Left ventricle myocardium superior (tissue), 1 donor: ENCODE results near the gene FHDC1. TPM values are rescaled to one million over a fixed set of nuclear protein-coding genes. Genes with fewer than 3 reads are reported as not detected.

Source experiments
- ATAC-seq: fragments of 200-7000 bp; cut with Tn5 transposase; one replicate; pipeline ENCODE4 v1.9.1; 2020; ENCODE audit warnings: mild to moderate bottlenecking, moderate library complexity
- DNase-seq: peaks from one replicate; pipeline ENCODE4 v3.0.0-alpha.2; 2020
- intact Hi-C: fragments of 100-400 bp; cut with micrococcal nuclease; formaldehyde crosslinking; loops from one replicate; pipeline ENCODE4 v1.11.0; 2022
- total RNA-seq: library from RNA; stranded (reverse); fragmentation: NEBNext Ultra II Directional; extraction: Animal tissue kit (Norgen Biotek cat#: 25700); gene quantifications from one replicate; pipeline ENCODE4 v1.2.1, GENCODE V29; 2021
- donor health status: DM: no; HTN: yes; CAD: no; lungs with severe emphysema.

FHDC1 gene
- total RNA-seq, 1 donor from 2014 or later: 0.35 TPM

DNA sequence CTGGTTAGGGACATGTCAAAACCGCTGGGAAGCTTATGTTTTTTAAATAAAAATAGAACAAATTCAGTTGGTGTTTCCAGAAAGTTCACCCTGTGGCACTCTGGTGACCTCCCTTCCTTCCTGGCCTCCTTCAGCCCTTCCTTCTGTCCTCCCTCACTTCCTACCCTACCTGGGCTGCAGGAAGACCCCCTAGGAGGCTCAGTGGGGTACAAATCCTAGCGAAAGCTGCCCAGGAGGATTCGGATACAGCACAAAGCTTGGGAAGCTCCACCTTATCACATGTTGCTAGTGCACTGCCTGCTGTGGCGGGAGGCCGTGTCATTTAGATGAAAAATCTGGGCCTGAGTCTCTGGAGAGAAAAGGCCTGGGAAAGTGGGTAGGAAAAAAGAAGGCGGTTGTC lies 60.5 kb downstream of the FHDC1 start:
- ATAC-seq (no peak), DNase-seq (no peak)
- intact Hi-C loops: no loop called here

DNA sequence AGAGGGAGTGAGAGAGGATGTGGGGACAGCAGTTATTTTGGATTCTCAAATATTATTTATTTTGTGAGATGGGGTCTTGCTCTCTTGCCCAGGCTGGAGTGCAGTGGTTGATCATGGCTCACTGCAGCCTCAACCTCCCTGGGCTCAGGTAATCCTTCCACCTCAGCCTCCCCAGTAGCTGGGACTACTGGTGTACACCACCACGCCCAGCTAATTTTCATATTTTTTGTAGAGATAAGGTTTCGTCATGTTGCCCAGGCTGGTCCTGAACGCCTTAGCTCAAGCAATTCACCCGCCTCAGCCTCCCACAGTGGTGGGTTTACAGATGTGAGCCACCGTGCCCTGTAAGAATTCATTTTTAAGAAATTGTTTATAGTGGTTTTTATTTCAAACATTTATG lies 61.2 kb downstream of the FHDC1 start:
- ATAC-seq: no peak
- intact Hi-C loops: no loop called here

DNA sequence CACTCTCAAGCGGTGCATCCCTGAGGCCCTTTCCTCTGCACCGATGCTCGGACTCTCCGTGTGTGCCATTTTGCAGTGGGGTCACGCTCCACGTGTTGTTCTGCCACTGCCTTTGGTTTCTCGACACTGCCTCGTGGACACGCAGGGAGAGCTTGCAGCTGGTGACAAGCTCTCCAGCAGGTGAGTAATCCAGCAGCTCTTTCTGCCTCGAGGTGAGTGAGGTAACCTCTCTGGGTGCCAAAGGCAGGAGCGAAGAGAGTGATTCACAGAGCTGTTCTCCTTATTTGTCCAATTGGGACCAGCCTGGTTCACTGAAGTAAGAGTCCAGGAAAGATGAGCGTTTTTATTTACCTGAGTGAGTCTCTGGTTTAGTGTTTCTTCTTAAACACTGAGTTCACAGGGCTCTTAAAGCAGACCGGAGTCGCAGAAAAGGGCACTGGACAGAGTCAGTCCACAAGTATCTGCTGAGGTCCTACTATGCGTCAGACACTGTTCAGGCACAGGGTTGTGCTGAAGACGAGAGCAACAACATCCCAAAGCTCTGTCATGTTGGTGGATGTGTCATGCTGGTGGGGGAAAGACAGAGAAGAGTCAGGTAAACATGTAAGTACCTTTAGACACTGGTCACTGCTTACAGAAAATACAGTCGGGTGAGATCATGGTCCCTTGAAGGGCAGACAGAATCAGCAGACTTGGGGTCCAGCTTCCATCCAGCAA lies 61.8 kb downstream of the FHDC1 start:
- no peak for ATAC-seq
- DNase-seq: no peak
- intact Hi-C loops: no loop called here

More for the DNA sequence above, 61.2 kb downstream of the FHDC1 start:
- no peak for DNase-seq

DNA sequence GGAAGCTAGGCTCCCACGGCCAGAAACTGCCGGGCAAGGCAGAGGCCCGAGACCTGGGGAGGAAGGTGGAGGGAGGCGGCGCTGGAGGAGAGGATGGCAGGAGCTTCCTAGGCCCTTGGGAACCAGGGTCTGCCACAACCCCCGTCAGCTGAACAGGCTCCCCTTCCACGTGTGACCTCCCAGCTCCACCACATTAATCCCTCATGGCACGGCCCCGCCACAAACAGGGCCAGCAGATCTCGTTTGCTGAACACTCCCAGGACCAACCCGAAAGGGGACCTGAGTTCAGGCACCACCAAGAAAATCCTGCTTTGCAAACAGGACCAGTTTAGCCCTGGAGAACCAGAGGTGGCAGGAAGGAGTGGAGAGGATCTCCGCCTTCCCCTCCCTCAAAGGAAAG lies 62.7 kb downstream of the FHDC1 start:
- intact Hi-C loops: no loop called here
- DNase-seq (no peak), ATAC-seq (no peak)

DNA sequence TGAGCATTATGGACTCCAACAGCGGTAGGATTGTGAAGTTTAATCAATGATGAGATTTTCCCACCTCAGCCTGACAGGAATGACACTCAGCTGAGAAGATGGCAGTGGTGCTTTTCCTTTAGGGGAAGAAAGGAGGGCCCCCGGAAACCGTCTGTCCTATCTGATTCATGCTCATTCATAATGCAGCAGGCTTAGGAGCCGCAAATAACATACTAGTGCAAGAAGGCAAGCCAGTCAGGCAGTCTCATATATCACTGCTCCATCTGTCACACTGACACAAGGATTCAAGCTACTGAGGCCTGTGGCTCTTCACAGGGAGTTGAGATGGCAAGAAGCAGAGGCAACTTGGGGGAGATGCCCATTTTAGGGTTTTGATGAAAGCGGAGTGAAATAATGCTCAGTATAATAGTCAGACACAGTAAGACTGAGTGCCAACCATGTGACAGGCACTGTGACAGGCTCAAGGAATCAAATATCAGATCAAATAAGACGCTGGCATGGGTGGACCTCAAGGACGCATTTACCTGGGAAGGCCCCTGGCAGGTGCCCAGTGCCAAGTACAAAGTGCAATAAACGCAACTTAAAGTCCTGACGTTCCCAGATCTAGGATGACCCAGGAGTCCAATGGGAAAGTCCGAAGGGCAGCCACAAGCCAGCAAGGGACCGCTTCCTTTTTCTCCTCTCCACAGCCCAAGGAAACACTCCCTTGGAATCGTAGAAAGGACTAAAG lies 63.4 kb downstream of the FHDC1 start:
- intact Hi-C loops: no loop called here
- DNase-seq: no peak

DNA sequence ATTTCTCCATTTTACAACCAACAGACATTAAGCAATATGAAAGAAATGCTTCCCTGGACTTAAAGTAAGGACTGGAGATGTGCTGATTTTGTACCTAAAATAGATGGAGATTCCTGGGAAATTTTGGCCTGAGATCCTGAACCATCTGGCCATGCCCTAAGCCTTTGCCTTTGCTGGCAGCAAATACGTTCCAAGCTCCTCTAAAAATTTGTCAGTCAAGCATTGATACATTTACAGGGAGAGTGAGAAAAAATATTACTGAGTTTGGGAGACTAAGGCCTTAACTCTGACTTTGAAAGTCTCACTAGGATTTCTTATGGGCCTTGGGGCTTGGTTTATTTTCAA lies 63.9 kb downstream of the FHDC1 start:
- ATAC-seq: no peak
- intact Hi-C loops: no loop called here

More for the DNA sequence above, 63.4 kb downstream of the FHDC1 start:
- no peak for ATAC-seq

DNA sequence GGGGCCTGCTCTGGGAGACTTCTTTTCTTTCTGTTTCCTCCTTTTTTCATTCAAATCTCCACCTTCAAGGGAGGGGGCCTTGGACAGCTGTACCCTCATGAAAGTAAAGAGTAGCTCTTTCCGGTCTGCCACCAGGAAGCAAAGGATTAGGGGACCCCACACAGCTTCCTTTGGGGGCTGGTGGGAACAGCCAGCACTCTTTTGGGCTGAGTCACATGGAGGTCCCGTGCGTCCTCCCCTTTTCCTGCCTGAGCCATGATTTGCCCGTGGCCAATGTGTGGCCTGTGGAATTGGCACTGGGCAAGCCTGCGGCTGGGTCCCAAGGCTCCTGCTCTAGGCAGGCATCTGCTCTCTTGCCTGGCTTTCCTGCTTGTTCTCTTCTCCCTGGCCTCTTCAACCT lies 65.5 kb downstream of the FHDC1 start:
- DNase-seq (no peak), ATAC-seq (no peak)
- intact Hi-C loops: no loop called here

More for the DNA sequence above, 63.9 kb downstream of the FHDC1 start:
- no peak for DNase-seq

DNA sequence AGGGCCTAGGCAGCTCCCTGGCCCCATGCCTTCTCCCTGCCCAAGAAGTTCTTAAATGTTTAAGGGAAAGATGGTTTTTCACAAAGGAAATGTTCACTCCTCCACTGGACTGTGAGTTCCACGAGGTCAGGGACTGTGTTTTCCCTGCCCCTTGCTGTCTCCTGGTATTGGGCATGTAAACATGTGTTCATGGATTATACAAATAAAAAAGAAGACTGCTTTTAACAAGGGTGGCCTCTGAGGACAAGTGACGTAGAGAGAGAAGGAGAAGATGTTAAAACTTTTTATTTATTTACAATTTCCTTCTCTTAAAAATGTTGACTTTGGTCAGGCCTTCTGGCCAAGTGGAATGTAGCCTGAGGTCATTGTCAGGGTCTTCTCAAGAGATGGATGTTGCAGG lies 66.0 kb downstream of the FHDC1 start:
- DNase-seq: no peak
- ATAC-seq: no peak
- intact Hi-C loops: no loop called here

DNA sequence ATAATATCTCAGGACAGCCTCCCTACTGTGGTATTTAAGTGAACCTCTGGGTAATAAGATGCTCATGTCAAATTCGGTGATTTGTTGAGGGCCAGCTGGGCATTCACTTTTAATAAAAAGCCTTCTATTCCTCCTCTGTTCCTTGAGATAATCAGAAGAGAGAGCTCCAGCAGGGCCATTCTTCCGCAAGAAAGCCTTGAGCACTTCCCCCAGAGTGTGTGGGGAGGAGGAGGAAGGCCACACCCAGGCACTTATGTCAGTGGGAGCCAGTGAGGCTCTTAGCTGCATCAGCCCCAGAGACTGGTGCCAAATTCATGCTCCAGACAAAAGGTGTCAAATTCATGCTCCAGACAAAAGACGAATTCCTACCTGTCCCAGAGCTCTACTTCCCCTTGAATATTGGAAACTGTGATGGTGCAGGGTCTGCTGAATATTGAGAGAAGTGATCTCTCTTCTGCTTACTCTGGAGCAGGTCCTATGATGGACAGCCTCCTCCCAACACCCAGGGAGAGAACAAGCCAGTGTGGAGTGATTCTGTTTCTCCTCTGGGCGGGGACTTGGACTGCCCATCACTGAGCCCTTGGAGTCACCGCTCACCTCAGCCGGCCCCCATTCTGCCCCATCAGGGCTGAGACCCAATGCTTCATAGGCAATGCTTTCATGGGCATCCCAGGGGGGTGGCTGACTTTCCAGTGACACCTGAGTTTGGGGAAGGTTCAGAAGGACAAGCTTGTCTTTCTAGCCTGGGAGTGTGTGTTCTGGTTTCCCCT lies 68.1 kb downstream of the FHDC1 start:
- DNase-seq: no peak
- no peak for ATAC-seq
- intact Hi-C loops: no loop called here

DNA sequence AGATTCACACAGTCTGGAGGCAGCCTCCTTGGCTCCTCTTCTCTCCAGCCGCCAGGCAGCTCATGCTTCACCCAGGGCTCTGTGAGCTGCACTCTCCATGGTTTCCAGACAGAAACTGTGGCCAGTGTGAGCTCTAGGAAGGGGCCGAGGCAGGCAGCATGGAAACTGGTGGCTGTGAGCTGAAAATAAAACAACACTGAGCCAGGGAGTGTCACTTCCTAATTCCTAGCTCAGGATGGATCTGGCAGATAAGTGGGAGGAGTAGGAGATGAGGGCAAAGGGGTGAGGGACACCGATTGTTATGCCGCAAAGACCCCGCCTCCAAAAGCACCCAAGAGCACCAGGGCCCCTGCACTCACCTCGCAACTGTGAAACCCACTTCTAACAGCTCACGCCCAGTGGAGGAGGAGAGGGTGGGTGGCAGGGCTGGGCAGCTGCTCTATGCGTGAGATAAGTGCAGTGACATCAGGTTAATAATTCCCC lies 69.8 kb downstream of the FHDC1 start:
- DNase-seq (no peak), ATAC-seq (no peak)
- intact Hi-C loops: no loop called here

DNA sequence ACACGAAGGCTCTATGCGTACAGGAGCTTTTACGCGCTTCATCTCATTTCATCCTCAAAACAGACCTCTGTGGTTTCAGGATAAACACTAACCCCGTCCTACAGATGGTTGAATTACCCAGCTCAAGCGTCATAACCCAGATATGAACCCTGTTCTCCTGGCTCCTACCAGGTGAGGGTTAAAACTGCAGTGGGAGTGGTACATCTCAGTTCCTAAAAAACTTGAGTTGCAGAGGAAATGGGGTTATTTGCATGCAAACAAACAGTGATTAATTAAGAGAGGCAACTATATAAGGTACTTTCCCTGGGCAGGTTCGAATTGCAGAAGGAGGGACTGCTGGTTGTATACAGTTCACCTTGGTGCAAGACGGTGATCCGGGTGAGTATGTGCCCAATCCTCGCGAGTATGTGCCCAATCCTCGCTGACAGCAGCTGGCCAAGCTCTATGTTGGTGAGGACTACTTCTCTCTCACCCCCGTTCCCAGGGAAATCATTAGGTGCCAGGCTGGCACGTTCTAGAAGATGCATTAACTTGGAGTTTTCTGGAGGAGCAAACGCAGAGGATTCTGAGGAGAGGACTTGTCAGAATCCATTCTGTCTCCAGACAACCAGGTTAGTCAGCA lies 72.6 kb downstream of the FHDC1 start:
- no peak for DNase-seq
- no peak for ATAC-seq
- intact Hi-C loops: no loop called here

DNA sequence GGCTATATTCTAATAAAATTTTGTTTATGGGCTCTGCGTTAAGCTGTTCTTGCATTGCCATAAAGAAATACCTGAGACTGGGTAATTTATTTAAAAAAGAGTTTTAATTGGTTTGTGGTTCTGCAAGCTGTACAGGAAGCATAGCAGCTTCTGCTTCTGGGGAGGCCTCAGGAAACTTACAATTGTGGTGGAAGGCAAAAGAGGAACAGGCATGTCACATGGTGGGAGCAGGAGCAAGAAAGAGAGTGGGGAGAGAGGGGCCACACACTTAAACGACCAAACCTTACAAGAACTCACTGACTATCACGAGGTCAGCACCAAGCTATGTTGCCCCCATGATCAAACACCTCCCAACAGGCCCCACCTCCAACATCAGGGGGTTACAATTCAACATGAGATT lies 74.0 kb downstream of the FHDC1 start:
- intact Hi-C loops: no loop called here
- DNase-seq (no peak), ATAC-seq (no peak)

DNA sequence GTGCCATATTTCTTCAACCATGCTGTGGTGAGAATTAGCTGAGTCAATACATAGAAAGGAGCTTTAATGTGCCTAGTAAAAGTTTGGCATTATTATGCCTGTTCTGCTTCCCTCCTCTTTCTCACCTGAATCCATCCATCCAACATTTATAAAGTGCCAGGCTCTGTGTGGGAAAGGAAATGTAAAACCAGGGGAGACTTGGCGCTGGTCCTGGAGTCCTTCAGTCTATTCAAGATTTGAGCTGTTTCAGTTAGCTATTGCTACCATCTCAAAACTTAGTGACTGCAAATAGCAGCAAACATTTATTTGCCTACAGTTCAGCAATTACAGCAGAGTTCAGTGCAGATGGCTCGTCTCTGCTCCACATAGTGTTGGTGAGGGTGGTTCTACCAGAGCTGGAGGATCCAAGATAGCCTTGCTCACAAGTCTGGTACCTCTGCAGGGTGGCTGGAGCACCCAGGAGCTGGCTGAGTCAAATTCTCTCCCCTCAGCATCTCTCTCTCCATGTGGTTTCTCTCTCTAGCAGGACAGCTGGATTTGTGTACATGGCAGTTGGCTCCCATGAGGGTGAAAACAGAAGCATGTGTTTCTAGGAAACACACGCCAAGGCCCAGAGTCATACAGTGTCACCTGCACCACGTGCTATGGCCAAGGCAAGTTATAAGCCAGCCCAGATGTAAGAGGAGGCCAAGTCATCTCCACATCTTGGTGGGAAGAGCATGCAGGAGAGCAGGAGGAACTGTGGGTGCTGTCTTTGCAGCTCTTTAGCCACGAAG lies 77.3 kb downstream of the FHDC1 start:
- DNase-seq (no peak), ATAC-seq (no peak)
- intact Hi-C loops: no loop called here

DNA sequence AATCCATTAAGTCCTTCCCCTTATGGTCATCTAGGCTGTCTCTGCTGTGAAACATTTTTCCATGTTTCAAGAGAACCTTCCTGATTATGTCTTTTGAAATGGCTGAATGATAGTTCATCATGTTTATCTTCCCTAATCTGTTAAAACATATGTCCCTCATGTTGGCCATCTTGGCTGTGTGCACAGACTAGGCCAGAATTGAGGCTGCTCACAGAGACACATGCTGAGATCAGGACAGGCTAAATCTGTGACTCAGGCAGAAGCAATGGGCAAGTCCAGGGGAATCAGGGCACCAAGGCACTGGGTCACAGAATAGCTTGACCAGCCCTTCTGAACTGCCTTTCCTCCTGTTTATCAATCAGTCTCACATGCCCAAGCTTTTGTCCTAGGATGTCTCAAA lies 78.3 kb downstream of the FHDC1 start:
- intact Hi-C loops: no loop called here

DNA sequence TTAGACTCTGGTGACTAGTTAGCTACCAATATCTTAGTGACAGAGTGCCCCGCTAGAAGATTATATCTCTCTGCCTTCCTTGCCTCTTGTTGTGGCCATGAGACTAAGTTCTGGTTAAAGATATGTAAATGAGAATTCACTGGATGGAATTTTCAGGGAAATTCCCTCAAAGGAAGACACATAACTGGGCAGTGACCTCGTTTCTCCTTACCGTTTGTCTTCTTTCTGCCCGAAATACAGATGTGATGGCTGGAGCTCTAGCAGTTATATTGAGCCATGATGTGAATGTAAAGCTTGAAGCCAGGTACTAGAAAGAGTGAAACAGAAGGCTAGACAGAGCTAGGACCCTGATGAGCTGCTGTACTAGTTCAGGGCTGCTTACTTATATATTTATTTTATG lies 80.5 kb downstream of the FHDC1 start:
- intact Hi-C loops: no loop called here
- DNase-seq: no peak
- ATAC-seq: no peak

More for the DNA sequence above, 78.3 kb downstream of the FHDC1 start:
- no peak for DNase-seq
- no peak for ATAC-seq

DNA sequence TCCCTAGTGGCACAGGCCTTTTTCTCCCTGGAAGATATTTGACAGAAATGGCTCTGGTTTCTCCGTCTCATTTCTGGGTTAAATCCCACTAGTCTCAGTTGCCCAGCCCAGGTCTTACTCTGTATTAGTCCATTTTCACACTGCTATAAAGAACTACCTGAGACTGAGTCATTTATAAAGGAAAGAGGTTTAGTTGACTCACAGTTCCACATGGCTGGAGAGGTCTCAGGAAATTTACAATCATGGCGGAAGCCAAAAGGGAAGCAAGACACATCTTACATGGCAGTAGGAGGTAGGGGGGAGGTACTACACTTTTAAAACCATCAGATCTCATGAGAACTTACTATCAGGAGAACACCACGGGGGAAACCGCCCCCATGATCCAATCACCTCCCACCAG lies 81.9 kb downstream of the FHDC1 start:
- ATAC-seq: no peak
- intact Hi-C loops: no loop called here

DNA sequence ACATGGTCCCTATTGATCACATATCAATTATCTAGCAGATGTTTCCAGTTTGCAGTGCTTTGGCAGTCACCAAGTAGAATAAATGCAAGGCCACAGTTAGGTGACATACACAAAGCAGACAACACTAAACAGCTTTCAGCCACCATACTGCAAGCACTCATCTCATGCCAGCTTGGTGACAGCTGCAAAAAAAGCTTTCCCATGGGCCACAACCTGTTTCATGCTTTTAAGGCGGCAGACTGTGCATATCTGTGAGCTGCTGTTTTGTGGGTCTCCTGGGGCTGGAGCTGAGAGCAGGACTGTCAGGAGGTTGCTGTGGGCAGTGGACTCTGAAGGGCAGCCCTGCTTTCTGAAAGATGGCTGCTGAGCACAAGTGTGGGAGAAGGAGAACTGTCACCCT lies 82.6 kb downstream of the FHDC1 start:
- ATAC-seq: no peak
- DNase-seq: no peak

More for the DNA sequence above, 81.9 kb downstream of the FHDC1 start:
- DNase-seq: no peak

DNA sequence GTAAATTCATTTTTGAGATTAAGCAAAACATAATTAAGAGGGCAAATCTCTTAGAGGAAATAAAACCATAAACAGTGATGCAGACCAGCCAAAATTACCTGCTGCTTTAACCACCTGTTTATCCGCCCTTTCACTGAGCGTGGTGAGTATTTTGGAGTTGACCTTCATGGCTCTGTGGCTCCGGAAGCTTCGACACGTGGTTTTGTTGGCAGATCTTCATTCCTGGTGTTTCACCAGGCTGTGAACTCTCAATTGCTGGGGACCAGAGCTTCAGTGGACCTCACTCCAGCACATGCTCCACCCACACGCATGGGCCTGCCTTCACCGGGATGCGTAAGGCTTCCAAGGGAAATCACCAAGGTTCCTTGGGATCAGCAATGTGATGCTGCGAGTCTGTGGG lies 83.8 kb downstream of the FHDC1 start:
- DNase-seq (no peak), ATAC-seq (no peak)
- intact Hi-C loops: no loop called here

More for the DNA sequence above, 82.6 kb downstream of the FHDC1 start:
- intact Hi-C loops: no loop called here

DNA sequence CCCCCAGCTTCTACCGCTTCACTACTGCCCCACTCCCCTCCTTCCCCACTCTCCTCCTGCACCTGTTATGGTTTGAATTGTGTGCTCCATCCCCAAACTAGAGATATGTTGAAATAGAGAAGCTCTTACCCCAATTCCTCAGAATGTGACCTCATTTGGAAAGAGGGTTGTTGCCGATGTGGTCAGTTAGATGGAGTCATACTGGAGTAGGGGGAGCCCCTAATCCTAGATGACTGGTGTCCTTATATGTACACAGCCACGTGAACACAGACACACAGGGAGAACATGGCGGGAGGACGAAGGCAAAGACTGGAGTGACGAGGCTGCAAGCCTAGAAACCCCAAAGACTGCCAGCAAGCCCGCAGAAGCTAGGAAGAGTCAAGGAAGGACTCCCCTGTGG lies 84.3 kb downstream of the FHDC1 start:
- DNase-seq: no peak
- ATAC-seq: no peak
- intact Hi-C loops: no loop called here
